ENCODE data around the gene EHBP1L1. TPM values are rescaled to one million over a fixed set of nuclear protein-coding genes. Genes with fewer than 3 reads are reported as not detected.
A peak's percentile ranks its signal among the peaks of the same experiment; 100 is the strongest.

EHBP1L1 gene
- total and polyA plus RNA-seq, 2 of the 13 experiments (the other 11 are each of a cell fraction or from before 2014, with no cell fraction given), result 8.3 to 10.6 TPM

- BruUV-seq (replicated peaks), result no TSS peak
- peak within 1 kb of the TSS; percentile 97 for H3K4me2 ChIP-seq (ENCODE audit: low read depth, low read length)
- H3K36me3 ChIP-seq (replicated peaks in 1 of 2; ENCODE audit: control insufficient read depth in 1 of 2, insufficient read depth in 2 of 2, low read length in 2 of 2), result no peaks in the 10 kb centered on the region; a peak in 1 of 5 replicates
- H3K4me3 ChIP-seq (replicated peaks in 1 of 3; ENCODE audit: insufficient read depth in 1 of 3, low read depth in 2 of 3, low read length in 3 of 3), result peak within 1 kb of the TSS; percentile 74 to 89 (median 87)
- ChIA-PET POLR2A (interaction anchor here (0.8 to 3.4 kb wide), 5 partner anchors 12 to 138 kb away, joined by 3 to 34 read pairs (median 5); partner anchors contain the start of genes PCNX3 and ZNRD2), CTCF (ENCODE audit: low intra/inter-chr PET ratio, low total read pairs) (no interaction called here)
- DNase-seq (ENCODE audit: low spot score) (peak; percentile 68), ATAC-seq (peak; percentile 58), FAIRE-seq (no peak)
- H3K27ac ChIP-seq (ENCODE audit: extremely low read length, insufficient read depth, low read length), result peak within 1 kb of the TSS; percentile 94
- peaks cover 72% of the 10 kb centered on the region for H3K4me1 ChIP-seq (ENCODE audit: insufficient read depth, low read length)
- in situ Hi-C loops (cut with HindIII; ENCODE audit: extremely low pct_ligation_motif_present, low pct_unique_long_range_greater_than_20kb), result loop anchor here (10.0 kb wide), 1 partner anchor 297 kb away; the partner anchor contains the start of gene CFL1
- H2AFZ ChIP-seq (ENCODE audit: low read length), result no peak within 1 kb of the TSS
- WGBS (ENCODE audit: low lambda C conversion rate), result 2% methylated on average over 29 of the region's 79 CpGs
- H3K9me3 ChIP-seq (ENCODE audit: low read length), result no peaks in the 10 kb centered on the region
- intact Hi-C loops (cut with micrococcal nuclease; ENCODE audit: unreplicated experiment), result no loop called here
- H3K79me2 ChIP-seq (ENCODE audit: insufficient read depth, low read length), result peaks cover 8% of the 10 kb centered on the region
- H3K27me3 ChIP-seq (ENCODE audit: control insufficient read depth in 1 of 2, insufficient read depth in 2 of 2, low read length in 2 of 2), result no peaks in the 10 kb centered on the region
- peaks cover 3% of the 10 kb centered on the region; the same call in 1 of the 2 replicates for H4K20me1 ChIP-seq (ENCODE audit: insufficient read depth, low read length)
- peak within 1 kb of the TSS; percentile 89 for H3K9ac ChIP-seq (ENCODE audit: insufficient read depth, low read depth, low read length)
- TF ChIP-seq LCORL (IDR thresholded peaks at IDR 0.05), result no peak
- peak; percentile 76 for TF ChIP-seq LCORL (CRISPR knock-in tag; IDR thresholded peaks at IDR 0.05)
- TF ChIP-seq NRL (CRISPR knock-in tag; IDR thresholded peaks at IDR 0.05; ENCODE audit: borderline replicate concordance), result no peak
- no peak for TF ChIP-seq NR2F6 (IDR thresholded peaks at IDR 0.05)
- TF ChIP-seq NR2F6 (CRISPR knock-in tag; IDR thresholded peaks at IDR 0.05), result peak; percentile 5; the same call in 1 of the 2 replicates
- no peak for TF ChIP-seq MAFG (CRISPR knock-in tag; IDR thresholded peaks at IDR 0.05)
- TF ChIP-seq ZNF414 (CRISPR knock-in tag; IDR thresholded peaks at IDR 0.05), result peak; percentile 77; the same call in 1 of the 2 replicates
- TF ChIP-seq PATZ1 (CRISPR knock-in tag; IDR thresholded peaks at IDR 0.05), result peak; percentile 80
- no peak for TF ChIP-seq NONO (IDR thresholded peaks at IDR 0.05)
- 0 out of 2 replicates have a peak, but pooled peaks have one; percentile 9 for TF ChIP-seq NONO (CRISPR knock-in tag; conservative IDR thresholded peaks at IDR 0.05)
- no peak for TF ChIP-seq SRSF1 (optimal IDR thresholded peaks at IDR 0.05; ENCODE audit: low read depth, low read length)
- no peak for TF ChIP-seq SNAPC2 (CRISPR knock-in tag; IDR thresholded peaks at IDR 0.05)
- TF ChIP-seq SAP130 (CRISPR knock-in tag; IDR thresholded peaks at IDR 0.05; ENCODE audit: low read depth), result peak; percentile 36; the same call in 1 of the 2 replicates
- TF ChIP-seq HOXA3 (CRISPR knock-in tag; IDR thresholded peaks at IDR 0.05), result 0 out of 2 replicates have a peak, but pooled peaks have one; percentile 6
- 0 out of 2 replicates have a peak, but pooled peaks have one; percentile 9 for TF ChIP-seq MTF2 (CRISPR knock-in tag; IDR thresholded peaks at IDR 0.05; ENCODE audit: borderline replicate concordance)
- TF ChIP-seq REPIN1 (CRISPR knock-in tag; IDR thresholded peaks at IDR 0.05; ENCODE audit: borderline replicate concordance, low read depth), result no peak
- TF ChIP-seq TAF1 (CRISPR knock-in tag; IDR thresholded peaks at IDR 0.05), result peak; percentile 26
- peak; percentile 3 for TF ChIP-seq YY1 (IDR thresholded peaks at IDR 0.05; ENCODE audit: insufficient read depth, insufficient replicate concordance, low read depth, low read length)
- TF ChIP-seq YEATS4 (CRISPR knock-in tag; IDR thresholded peaks at IDR 0.05; ENCODE audit: borderline replicate concordance), result peak; percentile 34; the same call in 1 of the 2 replicates
Observed at GRCh38 chr11:65558002-65558929, 17.6 kb upstream of the EHBP1L1 start, which contains the start of gene LTBP3. TSS of gene LTBP3 (minus strand) at chr11:65558359. CDS start at chr11:65557959, 400 bp downstream.

Data from HepG2 (cell line).